RCC 7860 (cell line): ENCODE results near the gene ATP13A5.

Source experiments
- DNase-seq: peaks from one replicate; pipeline ENCODE4 v3.0.0-alpha.2; 2015; ENCODE audit warnings: low spot score
- FAIRE-seq: peaks from 2 replicates; lab custom pipeline; 2012; peaks lifted over from hg19 to GRCh38; lab: Jason Lieb, UNC

The ATP13A5 gene, protein sequence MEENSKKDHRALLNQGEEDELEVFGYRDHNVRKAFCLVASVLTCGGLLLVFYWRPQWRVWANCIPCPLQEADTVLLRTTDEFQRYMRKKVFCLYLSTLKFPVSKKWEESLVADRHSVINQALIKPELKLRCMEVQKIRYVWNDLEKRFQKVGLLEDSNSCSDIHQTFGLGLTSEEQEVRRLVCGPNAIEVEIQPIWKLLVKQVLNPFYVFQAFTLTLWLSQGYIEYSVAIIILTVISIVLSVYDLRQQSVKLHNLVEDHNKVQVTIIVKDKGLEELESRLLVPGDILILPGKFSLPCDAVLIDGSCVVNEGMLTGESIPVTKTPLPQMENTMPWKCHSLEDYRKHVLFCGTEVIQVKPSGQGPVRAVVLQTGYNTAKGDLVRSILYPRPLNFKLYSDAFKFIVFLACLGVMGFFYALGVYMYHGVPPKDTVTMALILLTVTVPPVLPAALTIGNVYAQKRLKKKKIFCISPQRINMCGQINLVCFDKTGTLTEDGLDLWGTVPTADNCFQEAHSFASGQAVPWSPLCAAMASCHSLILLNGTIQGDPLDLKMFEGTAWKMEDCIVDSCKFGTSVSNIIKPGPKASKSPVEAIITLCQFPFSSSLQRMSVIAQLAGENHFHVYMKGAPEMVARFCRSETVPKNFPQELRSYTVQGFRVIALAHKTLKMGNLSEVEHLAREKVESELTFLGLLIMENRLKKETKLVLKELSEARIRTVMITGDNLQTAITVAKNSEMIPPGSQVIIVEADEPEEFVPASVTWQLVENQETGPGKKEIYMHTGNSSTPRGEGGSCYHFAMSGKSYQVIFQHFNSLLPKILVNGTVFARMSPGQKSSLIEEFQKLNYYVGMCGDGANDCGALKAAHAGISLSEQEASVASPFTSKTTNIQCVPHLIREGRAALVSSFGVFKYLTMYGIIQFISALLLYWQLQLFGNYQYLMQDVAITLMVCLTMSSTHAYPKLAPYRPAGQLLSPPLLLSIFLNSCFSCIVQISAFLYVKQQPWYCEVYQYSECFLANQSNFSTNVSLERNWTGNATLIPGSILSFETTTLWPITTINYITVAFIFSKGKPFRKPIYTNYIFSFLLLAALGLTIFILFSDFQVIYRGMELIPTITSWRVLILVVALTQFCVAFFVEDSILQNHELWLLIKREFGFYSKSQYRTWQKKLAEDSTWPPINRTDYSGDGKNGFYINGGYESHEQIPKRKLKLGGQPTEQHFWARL

GRCh38 chr3:193378706-193379105 lies at the start of gene ATP13A5:
Gene ATP13A5, minus strand, starts transcription at chr3:193378753. Its CDS starts 28 bp downstream, at chr3:193378725.
- DNase-seq (no peak), FAIRE-seq (no peak)

GRCh38 chr3:193418576-193419373 lies 40.2 kb upstream of the ATP13A5 start:
- DNase-seq (no peak), FAIRE-seq (no peak)

DNA sequence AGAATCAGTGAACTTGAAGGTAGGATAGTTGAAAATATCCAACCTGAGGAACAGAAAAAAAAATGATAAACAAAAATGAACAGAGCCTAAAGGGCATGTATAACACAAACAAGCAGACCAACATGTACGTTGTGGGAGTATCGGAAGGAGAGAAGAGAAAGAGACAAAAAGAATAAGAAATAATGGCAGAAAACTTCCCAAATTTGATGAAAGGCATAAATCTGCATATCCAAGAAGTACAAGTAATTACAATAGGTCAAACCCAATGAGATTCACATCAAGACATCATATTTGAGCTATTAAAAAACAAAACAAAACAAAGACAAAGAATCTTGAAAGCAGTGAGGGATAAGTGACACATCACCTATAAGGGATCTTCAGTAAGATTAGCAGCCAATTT lies 38.1 kb upstream of the ATP13A5 start:
- DNase-seq: no peak
- no peak for FAIRE-seq

DNA sequence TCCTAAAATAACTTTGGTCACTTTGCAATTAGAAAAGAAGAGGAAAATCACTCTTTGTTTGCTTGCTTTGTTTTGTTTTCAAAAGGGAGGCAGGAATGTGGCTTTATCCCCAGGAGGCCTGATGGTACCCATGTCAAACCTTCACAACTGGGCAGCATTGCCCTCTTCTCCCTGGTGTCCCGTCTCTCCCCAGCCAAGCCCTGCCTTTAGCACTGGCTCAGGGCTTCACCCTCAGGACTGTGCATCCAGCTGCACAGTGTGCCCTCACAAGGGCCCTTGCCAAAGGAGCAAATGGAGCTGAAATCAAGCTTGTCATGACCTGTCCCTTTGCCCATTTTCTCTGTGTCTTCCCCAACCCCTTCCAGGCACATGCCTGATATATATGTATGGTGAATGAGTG lies 29.1 kb upstream of the ATP13A5 start:
- DNase-seq: no peak
- FAIRE-seq: no peak

DNA sequence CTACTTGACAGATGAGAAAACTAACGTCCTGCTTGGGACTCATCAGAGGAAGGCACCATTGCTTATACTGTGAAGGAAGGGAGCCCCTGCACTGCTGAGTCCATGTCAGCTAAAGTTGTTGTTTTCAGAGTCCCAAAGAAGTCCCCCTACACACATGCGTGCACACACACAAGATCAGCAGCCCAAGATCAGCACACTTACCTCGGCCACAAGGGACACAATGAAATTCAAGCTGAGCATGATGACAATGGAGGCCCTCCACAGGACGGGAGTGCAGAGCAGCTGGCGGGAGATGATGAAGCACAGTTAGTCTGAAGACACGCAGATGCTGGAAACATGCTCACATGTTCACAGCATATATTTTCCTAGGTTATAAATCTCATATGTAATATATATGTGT lies 28.6 kb upstream of the ATP13A5 start:
- FAIRE-seq (no peak), DNase-seq (no peak)

GRCh38 chr3:193403307-193403706 lies 24.8 kb upstream of the ATP13A5 start:
- FAIRE-seq (no peak), DNase-seq (no peak)

DNA sequence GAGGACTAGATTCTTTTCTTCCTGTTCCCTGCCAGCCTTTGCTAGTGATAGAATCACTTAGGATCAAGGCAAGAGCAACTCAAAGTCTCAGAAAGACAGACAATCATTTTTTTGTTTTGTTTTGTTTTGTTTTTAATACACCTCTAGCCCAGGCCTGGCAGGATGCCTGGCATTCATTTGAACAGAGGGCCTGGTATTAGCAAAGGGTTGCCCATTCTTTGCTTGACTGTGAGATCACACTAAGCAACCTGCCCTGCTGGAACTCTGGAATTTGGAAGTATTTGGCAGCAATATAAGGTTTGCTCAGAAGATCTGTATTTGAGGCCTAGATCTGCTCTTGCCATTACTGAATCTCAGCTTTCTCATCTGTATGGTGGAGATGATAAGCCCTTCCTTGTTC lies 21.8 kb upstream of the ATP13A5 start:
- FAIRE-seq (no peak), DNase-seq (no peak)

- no peak for FAIRE-seq
- no peak for DNase-seq
Measured at GRCh38 chr3:193396451-193397244, 18.1 kb upstream of the ATP13A5 start.

DNA sequence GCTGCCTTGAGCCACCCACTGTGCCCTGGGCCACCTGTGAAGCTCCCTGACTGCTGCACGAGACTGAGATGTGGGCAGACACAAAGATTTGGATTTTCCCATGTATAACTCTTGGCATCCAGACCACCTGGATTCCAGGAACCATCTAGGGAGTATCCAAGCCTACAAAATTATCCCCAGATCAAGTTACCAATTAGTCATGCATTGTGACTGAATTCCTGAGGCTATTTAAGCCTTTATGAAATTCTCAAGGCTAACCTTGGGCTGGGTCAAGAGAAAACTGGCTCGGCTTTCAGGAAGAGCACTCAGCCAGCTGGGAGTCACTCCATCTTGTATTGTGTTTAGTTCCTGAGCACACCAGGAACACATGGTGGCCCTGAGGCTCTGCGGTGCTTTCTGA lies 13.3 kb upstream of the ATP13A5 start:
- DNase-seq (no peak), FAIRE-seq (no peak)

DNA sequence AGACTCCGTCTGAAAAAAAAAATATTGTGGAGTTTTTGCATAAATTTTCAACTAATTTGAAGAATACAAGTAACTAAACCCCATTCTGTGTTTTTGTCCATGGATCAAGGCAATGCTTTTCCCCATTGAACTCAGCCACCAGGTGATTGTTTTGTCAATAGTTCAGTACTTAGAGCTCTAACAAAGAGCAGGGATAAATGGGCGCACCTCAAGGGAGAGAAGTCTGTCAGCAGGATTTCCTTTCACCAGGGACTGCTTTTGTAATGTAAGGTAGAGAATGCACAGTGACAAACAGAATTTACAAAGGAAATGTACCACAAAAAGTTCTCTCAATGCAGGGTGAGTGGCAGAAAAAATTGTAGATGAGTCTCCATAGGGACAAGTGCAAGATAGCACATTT lies 10.8 kb upstream of the ATP13A5 start:
- no peak for FAIRE-seq

GRCh38 chr3:193388361-193388760 lies 9.8 kb upstream of the ATP13A5 start:
- no peak for DNase-seq
- no peak for FAIRE-seq

More for the DNA sequence above, 10.8 kb upstream of the ATP13A5 start:
- no peak for DNase-seq

DNA sequence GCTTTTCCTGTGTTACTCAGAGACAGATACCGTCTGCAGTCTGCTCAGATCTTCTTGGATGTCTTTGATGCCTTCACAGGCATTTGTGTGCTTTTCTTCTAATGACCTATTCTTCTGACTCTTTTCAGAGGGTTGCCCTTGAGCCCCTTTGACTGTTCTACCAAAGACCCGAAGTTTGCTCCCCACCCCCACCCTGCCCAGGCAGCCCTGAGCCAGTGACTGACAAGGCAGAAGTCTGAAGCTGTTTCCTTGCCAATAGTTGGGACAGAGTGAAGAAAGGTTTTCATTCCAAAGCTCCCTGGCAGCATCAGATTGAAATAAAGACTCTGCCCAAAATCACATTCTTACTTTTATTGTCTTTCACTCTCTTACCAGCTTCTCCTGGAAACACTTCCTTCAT lies 9.0 kb upstream of the ATP13A5 start:
- FAIRE-seq: no peak
- no peak for DNase-seq

DNA sequence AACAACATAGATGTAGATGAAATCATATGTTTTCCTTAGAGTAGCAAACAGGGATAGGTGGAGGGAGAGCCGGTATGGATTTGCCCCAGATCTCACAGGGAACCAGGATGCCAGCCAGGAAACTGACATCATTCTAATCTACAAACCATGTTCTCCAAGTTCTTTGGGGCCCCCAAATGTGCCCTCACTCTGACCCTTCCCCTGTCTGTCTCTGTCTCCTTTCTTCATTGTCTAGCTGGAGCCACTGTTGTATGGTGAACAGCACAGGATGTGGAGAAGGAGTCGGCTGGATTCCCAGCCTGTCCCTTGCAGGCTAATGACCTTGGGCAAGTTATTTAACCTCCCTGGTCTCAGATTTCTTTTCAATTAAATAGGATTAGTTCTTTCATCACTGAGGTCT lies 962 bp downstream of the ATP13A5 start:
- no peak for DNase-seq
- no peak for FAIRE-seq

GRCh38 chr3:193375614-193376013 lies 2.9 kb downstream of the ATP13A5 start:
- FAIRE-seq: no peak

GRCh38 chr3:193372783-193373182 lies 5.8 kb downstream of the ATP13A5 start:
- no peak for DNase-seq

More at GRCh38 chr3:193375614-193376013, 2.9 kb downstream of the ATP13A5 start:
- no peak for DNase-seq

DNA sequence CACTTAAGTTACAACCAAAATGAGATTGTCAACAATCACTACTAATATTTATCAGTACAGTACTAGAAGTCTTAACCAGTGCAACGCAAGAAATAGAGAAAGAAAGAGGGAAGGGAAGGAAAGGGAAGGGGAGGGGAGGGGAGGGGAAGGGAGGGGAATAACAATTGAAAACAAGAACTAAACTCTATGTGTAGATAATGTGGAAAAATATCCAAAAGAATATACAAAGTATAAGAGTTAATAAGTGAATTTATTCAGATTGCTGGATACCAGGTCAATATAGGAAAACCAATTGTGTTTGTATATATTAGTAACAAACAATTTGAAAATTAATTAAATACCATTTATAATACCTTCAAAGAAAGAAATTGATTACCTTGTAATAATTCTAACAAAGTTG lies 10.7 kb downstream of the ATP13A5 start:
- DNase-seq: no peak

More at GRCh38 chr3:193372783-193373182, 5.8 kb downstream of the ATP13A5 start:
- no peak for FAIRE-seq

DNA sequence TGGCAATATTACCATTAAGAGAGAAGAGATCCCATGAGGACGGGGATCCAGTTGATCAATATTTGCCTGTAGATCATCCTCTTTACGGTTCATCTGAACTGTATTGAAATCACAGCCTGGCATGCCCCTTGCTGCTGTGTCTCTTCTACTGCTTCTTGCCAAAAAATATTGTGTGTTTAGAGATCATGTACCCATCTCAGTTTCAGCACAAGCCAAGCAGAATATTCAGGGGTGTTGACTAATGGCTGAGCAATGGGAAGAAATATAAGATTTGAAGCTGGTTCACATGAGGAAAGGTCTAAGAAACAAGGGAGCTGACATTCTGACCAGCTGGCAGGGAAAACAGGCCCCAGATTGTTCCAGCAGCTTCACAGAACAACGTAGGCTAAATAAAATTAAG lies 21.3 kb downstream of the ATP13A5 start:
- FAIRE-seq (no peak), DNase-seq (no peak)

More for the DNA sequence above, 10.7 kb downstream of the ATP13A5 start:
- no peak for FAIRE-seq

DNA sequence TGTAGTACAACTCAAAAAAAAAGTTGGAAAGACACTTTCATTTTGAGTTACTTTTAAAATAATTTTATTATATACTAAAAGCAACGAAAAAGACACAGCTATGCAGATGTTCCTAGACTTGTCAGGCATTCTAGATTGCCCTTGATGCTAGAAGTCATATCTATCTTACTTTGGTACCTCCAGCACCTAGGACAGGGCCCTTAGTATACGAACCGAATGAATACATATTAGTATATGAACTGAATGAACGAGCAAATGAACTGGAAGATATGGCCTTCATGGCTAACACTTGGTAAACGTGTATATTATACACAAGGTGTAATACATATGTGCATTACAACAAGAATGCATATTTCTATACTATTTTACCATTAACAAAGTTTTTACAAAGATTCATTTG lies 24.1 kb downstream of the ATP13A5 start:
- FAIRE-seq (no peak), DNase-seq (no peak)

DNA sequence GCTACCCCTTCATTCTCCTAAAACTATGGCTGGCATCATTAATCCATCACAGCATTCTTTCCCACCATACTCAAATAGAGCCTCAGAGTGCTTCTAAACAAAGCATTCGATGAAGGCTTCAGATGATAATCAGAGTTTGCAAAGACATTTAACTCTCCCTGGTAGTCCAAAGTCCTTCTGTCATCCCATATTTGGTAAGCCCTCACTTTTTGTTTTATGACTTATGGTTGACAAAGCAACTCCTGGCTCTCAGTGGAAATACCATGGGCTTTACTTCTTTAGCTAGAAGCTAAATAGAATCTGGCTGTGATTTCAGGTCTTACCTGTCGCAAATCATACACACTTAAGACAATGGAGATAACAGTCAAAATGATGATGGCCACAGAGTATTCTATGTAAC lies 27.8 kb downstream of the ATP13A5 start:
- DNase-seq: no peak
- no peak for FAIRE-seq
